Prostate gland (tissue), 2 donors: Measurements from ENCODE around the gene IYD. TPM values are rescaled to one million over a fixed set of nuclear protein-coding genes. Genes with fewer than 3 reads are reported as not detected.

ENCODE experiments used
- DNase-seq: peaks from one replicate; pipeline ENCODE4 v3.0.0-alpha.2; 2019; ENCODE audit warnings: low spot score
- H3K27ac ChIP-seq, 2 donors: fragments of 200-600 bp; sonication (generic); 2 replicates each; pipeline ENCODE4 v1.5.1; 2017 to 2019
- H3K27me3 ChIP-seq: fragments of 200-600 bp; sonication (generic); replicated peaks from 2 replicates; pipeline ENCODE4 v1.5.1; 2019; ENCODE audit not compliant: insufficient read depth
- H3K36me3 ChIP-seq, 2 donors: fragments of 200-600 bp; sonication (generic); 1 replicate in 1 of 2; 2 replicates in 1 of 2; pipeline versions ENCODE4 v1.5.1 to v1.8.1; 2017 to 2019
- H3K4me1 ChIP-seq: fragments of 200-600 bp; sonication (generic); replicated peaks from 2 replicates; pipeline ENCODE4 v1.5.1; 2019
- H3K4me3 ChIP-seq, 2 donors: fragments of 200-600 bp; sonication (generic); 2 replicates each; pipeline ENCODE4 v1.5.1; 2017 to 2019
- H3K9me3 ChIP-seq: fragments of 200-600 bp; sonication (generic); 2 replicates; pipeline ENCODE4 v1.5.1; 2017
- POLR2A ChIP-seq: fragments of 450-650 bp; IDR thresholded peaks from one replicate; pipeline ENCODE4 v1.6.1; 2016; ENCODE audit warnings: antibody characterized with exemption, mild to moderate bottlenecking
- POLR2AphosphoS5 ChIP-seq: sonication (generic); formaldehyde crosslinking; IDR thresholded peaks from one replicate; pipeline ENCODE4 v1.6.1; 2017; ENCODE audit warnings: antibody characterized with exemption
- WGBS: methylation state at CpG from one replicate; pipeline ENCODE4 v1.1.5; 2018; 5-methylcytosine and 5-hydroxymethylcytosine counted together
- intact Hi-C: fragments of 100-400 bp; cut with DNase I; formaldehyde crosslinking; loops from one replicate; pipeline ENCODE4 v1.14.2; 2022
- total RNA-seq, 2 donors: library from RNA; depleted of rRNA; stranded (reverse); fragments of >200 nt; gene quantifications; one replicate each; pipeline ENCODE4 v1.1.0, GENCODE V29; 2016
- TF ChIP-seq, protein P1 (sequence below), 4 experiments: fragments of 200-600 bp in 2 of 4; fragments of 450-650 bp in 2 of 4; sonication (generic) in 2 of 4; IDR thresholded peaks; 1 replicate in 3 of 4; 2 replicates in 1 of 4; pipeline ENCODE4 v1.5.1; 2016 to 2019; ENCODE audit warnings: antibody characterized with exemption in 4 of 4, mild to moderate bottlenecking in 2 of 4, moderate library complexity in 2 of 4

Gene IYD
- total RNA-seq, 2 donors from 2014 or later = 0.05 to 0.45 TPM

DNA sequence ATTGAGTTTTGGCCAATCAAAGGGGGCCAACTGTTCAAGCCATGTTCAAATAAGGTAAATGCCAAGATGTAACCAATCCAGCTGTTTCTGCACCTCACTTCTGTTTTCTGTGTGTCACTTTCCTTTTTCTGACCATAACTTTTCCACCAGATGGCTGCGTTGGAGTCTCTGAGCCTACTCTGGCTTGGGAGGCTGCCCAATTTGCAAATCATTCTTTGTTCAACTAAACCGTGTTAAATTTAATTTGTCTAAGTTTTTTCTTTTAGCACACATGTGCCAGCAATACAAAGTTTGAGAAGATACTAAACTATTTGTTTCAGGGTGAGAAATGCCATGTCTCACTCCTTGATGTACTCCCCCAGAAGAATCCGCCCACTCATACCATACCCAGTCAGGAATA lies 52.1 kb downstream of the IYD start:
- Histone ChIP-seq H3K4me1 (no peaks in the 10 kb centered on the region), H3K27ac (no peak overlapping the region), H3K9me3 (no peaks in the 10 kb centered on the region), H3K27me3 (no peaks in the 10 kb centered on the region), H3K4me3 (no peak overlapping the region), H3K36me3 (no peaks in the 10 kb centered on the region)
- TF ChIP-seq POLR2AphosphoS5 (no peak), POLR2A (no peak)
- TF ChIP-seq, protein P1, sequence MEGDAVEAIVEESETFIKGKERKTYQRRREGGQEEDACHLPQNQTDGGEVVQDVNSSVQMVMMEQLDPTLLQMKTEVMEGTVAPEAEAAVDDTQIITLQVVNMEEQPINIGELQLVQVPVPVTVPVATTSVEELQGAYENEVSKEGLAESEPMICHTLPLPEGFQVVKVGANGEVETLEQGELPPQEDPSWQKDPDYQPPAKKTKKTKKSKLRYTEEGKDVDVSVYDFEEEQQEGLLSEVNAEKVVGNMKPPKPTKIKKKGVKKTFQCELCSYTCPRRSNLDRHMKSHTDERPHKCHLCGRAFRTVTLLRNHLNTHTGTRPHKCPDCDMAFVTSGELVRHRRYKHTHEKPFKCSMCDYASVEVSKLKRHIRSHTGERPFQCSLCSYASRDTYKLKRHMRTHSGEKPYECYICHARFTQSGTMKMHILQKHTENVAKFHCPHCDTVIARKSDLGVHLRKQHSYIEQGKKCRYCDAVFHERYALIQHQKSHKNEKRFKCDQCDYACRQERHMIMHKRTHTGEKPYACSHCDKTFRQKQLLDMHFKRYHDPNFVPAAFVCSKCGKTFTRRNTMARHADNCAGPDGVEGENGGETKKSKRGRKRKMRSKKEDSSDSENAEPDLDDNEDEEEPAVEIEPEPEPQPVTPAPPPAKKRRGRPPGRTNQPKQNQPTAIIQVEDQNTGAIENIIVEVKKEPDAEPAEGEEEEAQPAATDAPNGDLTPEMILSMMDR (IDR thresholded peaks at IDR 0.05) = no peak
- no peak for DNase-seq
- WGBS = 60% methylated on average over 3 of the region's 3 CpGs
- intact Hi-C loops = loop anchor here (5.0 kb wide), 1 partner anchor 181 kb away; no protein-coding TSS in a partner anchor

DNA sequence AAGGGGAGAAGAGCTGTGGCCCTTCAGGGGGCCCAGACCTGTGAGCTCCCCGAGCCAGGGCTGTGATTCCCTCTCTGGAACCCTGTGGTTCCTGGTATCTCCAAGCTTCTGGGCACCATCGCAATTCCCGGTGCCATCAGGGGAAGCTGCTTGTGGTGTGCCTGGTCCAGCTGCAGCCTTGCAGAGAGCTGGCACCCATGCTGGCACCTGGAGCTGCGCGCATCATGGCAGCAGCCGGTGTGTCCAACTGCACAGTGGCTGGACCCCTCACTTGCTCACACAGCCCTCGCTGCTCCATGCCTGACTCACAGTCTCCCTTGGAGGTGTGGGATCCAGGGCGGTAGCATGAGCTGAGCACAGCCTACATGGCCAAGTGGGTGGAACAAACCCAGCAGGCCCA lies 56.7 kb downstream of the IYD start:
- TF ChIP-seq, protein P1 (IDR thresholded peaks at IDR 0.05) = no peak
- no peak for TF ChIP-seq POLR2AphosphoS5
- TF ChIP-seq POLR2A = no peak
- no peaks in the 10 kb centered on the region for H3K4me1 ChIP-seq
- H3K27me3 ChIP-seq = no peaks in the 10 kb centered on the region
- no peak for DNase-seq
- no peaks in the 10 kb centered on the region for H3K9me3 ChIP-seq
- H3K36me3 ChIP-seq = no peaks in the 10 kb centered on the region
- WGBS = 95% methylated on average over 6 of the region's 8 CpGs
- intact Hi-C loops = no loop called here
- H3K4me3 ChIP-seq = no peak overlapping the region
- H3K27ac ChIP-seq = no peak overlapping the region

DNA sequence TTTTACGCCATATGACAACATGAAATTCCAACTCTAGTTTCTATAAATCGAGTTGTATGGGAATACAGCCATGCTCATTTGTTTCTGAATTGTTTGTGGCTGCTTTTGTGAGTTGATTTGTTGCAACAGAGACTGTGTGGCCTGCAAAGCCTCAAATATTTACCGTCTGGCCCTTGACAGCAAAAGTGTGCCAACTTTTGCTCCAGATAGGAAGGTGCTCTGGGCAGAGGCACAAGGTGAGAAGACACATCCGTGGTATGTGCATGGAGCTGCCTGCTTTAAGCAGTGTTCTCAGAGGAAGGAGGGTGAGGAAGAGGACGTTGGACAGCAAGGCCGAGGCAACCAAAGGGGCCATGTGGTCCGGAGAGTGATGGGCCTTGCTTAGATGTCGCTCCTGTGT lies 57.4 kb downstream of the IYD start:
- Histone ChIP-seq H3K4me1 (no peaks in the 10 kb centered on the region), H3K36me3 (no peaks in the 10 kb centered on the region), H3K27me3 (no peaks in the 10 kb centered on the region), H3K4me3 (no peak overlapping the region), H3K27ac (no peak overlapping the region), H3K9me3 (no peaks in the 10 kb centered on the region)
- 53% methylated on average over 8 of the region's 8 CpGs for WGBS
- TF ChIP-seq POLR2A (no peak), POLR2AphosphoS5 (peak; percentile 77)
- DNase-seq = peak; percentile 48
- intact Hi-C loops = no loop called here

DNA sequence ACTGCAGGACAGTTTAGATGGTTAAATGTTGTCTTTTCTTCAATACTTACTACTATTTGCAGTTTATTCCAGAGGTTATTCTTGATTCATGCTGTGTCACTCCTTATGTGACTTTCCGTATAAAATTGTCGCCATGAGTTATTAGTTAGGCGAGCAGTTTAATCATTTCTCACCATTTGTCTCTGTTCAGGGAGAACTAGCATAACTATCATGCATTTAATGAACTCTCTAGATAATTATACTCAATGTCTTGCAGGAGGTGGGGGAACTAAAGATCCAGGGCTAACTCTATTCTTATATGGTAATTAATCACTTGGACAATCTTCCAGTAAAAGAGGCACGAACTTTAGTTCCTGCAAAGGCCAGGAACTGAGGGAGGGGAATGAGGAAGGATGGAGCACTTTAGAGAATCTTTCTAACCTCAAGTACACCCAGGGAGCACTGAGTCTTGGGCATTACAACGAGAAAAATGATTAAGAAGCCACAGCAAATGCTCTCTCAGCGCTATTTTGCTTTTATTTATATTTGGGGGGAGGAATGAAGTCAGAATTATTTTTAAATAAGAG lies 58.3 kb downstream of the IYD start:
- TF ChIP-seq POLR2A (no peak), POLR2AphosphoS5 (no peak)
- TF ChIP-seq, protein P1 (IDR thresholded peaks at IDR 0.05) = no peak
- Histone ChIP-seq H3K4me1 (no peaks in the 10 kb centered on the region), H3K9me3 (no peaks in the 10 kb centered on the region), H3K4me3 (no peak overlapping the region), H3K27me3 (no peaks in the 10 kb centered on the region), H3K36me3 (no peaks in the 10 kb centered on the region), H3K27ac (no peak overlapping the region)
- DNase-seq = no peak
- 82% methylated on average over 6 of the region's 6 CpGs for WGBS
- intact Hi-C loops = no loop called here

DNA sequence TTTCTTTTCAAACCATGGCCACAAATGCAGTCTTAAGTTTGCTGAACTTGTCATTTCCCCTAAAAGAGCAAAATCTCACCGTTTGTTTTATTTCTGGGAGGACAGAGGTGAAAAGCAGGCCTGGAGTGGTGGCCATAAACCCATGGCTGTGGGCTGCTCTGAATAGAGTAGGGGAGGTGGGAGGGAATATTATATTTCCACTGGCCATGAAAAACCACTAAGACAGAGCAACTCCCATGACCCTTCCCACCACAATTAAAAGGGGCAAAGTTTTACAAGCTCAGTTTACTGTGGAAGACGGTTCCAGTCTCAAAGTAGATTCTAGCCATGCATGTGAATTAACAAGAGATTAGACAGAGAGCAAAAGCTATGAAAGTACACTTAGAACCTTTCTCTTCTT lies 59.0 kb downstream of the IYD start:
- H3K4me1 ChIP-seq = no peaks in the 10 kb centered on the region
- DNase-seq = no peak
- H3K4me3 ChIP-seq = no peak overlapping the region
- no peaks in the 10 kb centered on the region for H3K27me3 ChIP-seq
- no peaks in the 10 kb centered on the region for H3K36me3 ChIP-seq
- no peak overlapping the region for H3K27ac ChIP-seq
- no peak for TF ChIP-seq POLR2A
- no peak for TF ChIP-seq POLR2AphosphoS5
- intact Hi-C loops = no loop called here
- 87% methylated on average over 2 of the region's 2 CpGs for WGBS
- H3K9me3 ChIP-seq = no peaks in the 10 kb centered on the region

DNA sequence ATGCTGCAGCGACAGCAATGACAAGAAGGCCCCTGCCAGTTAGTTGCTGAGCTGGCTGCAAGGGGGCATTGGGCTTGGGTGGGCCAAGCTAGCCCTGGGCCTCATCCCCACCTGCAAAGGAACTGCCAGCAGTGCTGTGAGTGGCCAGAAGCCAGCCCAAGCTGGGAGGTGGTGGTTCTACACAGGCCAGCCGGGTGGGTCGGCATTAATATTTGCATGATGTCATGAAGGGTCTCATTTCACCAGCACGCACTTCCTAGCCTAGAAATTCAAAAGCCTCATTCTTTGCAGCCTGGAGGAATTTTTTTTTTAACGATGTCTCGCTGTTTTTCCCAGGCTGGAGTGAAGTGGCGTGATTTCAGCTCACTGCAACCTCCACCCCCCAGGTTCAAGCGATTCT lies 62.0 kb downstream of the IYD start:
- no peak for TF ChIP-seq POLR2A
- TF ChIP-seq POLR2AphosphoS5 = no peak
- TF ChIP-seq, protein P1 (IDR thresholded peaks at IDR 0.05) = no peak
- intact Hi-C loops = no loop called here
- 92% methylated on average over 8 of the region's 8 CpGs for WGBS
- no peaks in the 10 kb centered on the region for H3K9me3 ChIP-seq
- DNase-seq = no peak
- H3K4me3 ChIP-seq = no peak overlapping the region
- no peak overlapping the region for H3K27ac ChIP-seq
- no peaks in the 10 kb centered on the region for H3K27me3 ChIP-seq
- H3K36me3 ChIP-seq = no peaks in the 10 kb centered on the region
- H3K4me1 ChIP-seq = no peaks in the 10 kb centered on the region
